Osteocyte (in vitro differentiated cells): ENCODE results near the gene EGFR. TPM values are rescaled to one million over a fixed set of nuclear protein-coding genes. Genes with fewer than 3 reads are reported as not detected.

Experiments used
- DNase-seq: peaks from one replicate; pipeline ENCODE4 v3.0.0; 2021; ENCODE audit warnings: mixed read lengths; ENCODE audit not compliant: unreplicated experiment; ENCODE audit errors: extremely low spot score
- H3K27ac Mint-ChIP-seq: one replicate; pipeline ENCODE4 v1.8.0; 2021; ENCODE audit warnings: mild to moderate bottlenecking, mixed read lengths; ENCODE audit not compliant: unreplicated experiment
- H3K27me3 Mint-ChIP-seq: one replicate; pipeline ENCODE4 v1.8.0; 2021; ENCODE audit warnings: mixed read lengths; ENCODE audit not compliant: unreplicated experiment
- H3K36me3 Mint-ChIP-seq: one replicate; pipeline ENCODE4 v1.8.0; 2021; ENCODE audit warnings: mixed read lengths; ENCODE audit not compliant: unreplicated experiment
- H3K4me1 Mint-ChIP-seq: one replicate; pipeline ENCODE4 v1.8.0; 2021; ENCODE audit warnings: mixed read lengths; ENCODE audit not compliant: unreplicated experiment
- H3K4me3 Mint-ChIP-seq: one replicate; pipeline ENCODE4 v1.8.0; 2021; ENCODE audit warnings: mild to moderate bottlenecking, moderate library complexity, mixed read lengths; ENCODE audit not compliant: unreplicated experiment
- H3K9me3 Mint-ChIP-seq: one replicate; pipeline ENCODE4 v1.8.0; 2021; ENCODE audit warnings: mixed read lengths; ENCODE audit not compliant: unreplicated experiment
- CTCF ChIP-seq: fragments of 200-600 bp; sonication (generic); IDR thresholded peaks from 2 replicates; pipeline ENCODE4 v1.5.0; 2021; ENCODE audit warnings: antibody characterized with exemption, mild to moderate bottlenecking, moderate library complexity
- total RNA-seq: library from RNA; stranded (reverse); gene quantifications from 2 replicates; pipeline ENCODE4 v1.2.1, GENCODE V29; 2021

Gene EGFR
- total RNA-seq, 1 donor from 2014 or later, result 56.5 TPM

- TF ChIP-seq CTCF, result no peak
- Mint-ChIP-seq H3K9me3 (no peaks in the 10 kb centered on the region), H3K4me1 (peaks cover 72% of the 10 kb centered on the region)
Observed at GRCh38 chr7:55053651-55054571, 35.1 kb downstream of the EGFR start.

DNA sequence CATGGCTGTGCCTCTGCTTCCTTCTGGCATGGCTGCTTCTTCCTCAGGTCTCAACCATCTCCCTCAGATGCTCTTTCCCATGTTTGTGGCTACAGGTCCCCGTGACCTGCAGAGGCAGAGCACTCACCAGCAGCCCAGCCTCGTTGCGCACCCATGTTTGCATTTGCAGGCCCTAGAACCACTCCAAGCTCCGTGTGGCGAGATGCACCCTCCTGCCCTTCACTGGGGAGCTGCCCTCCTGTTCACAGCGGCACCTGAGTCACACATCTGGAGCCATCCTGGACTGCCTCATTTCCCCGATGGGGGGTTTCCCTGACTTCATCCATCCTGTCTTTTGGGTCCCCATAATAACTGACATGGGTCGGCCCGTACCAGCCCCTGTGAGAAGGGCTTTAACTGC lies 35.9 kb downstream of the EGFR start:
- no peaks in the 10 kb centered on the region for H3K27me3 Mint-ChIP-seq
- peaks cover 78% of the 10 kb centered on the region for H3K4me1 Mint-ChIP-seq
- no peaks in the 10 kb centered on the region for H3K9me3 Mint-ChIP-seq
- DNase-seq, result no peak
- peaks cover 8% of the 10 kb centered on the region for H3K36me3 Mint-ChIP-seq
- H3K27ac Mint-ChIP-seq, result no peak overlapping the region
- no peak overlapping the region for H3K4me3 Mint-ChIP-seq
- no peak for TF ChIP-seq CTCF

More at GRCh38 chr7:55053651-55054571, 35.1 kb downstream of the EGFR start:
- H3K36me3 Mint-ChIP-seq, result peaks cover 8% of the 10 kb centered on the region
- no peak for DNase-seq
- H3K27me3 Mint-ChIP-seq, result no peaks in the 10 kb centered on the region
- peak overlapping the region; percentile 70 for H3K27ac Mint-ChIP-seq
- no peak overlapping the region for H3K4me3 Mint-ChIP-seq

GRCh38 chr7:55055479-55055878 lies 36.7 kb downstream of the EGFR start:
- Mint-ChIP-seq H3K9me3 (no peaks in the 10 kb centered on the region), H3K27ac (no peak overlapping the region), H3K27me3 (no peaks in the 10 kb centered on the region), H3K4me3 (no peak overlapping the region), H3K4me1 (peaks cover 84% of the 10 kb centered on the region), H3K36me3 (peaks cover 8% of the 10 kb centered on the region)
- no peak for DNase-seq
- TF ChIP-seq CTCF, result no peak

GRCh38 chr7:55056068-55056467 lies 37.3 kb downstream of the EGFR start:
- TF ChIP-seq CTCF, result no peak
- peaks cover 6% of the 10 kb centered on the region for H3K36me3 Mint-ChIP-seq
- no peak for DNase-seq
- H3K4me1 Mint-ChIP-seq, result peaks cover 89% of the 10 kb centered on the region
- no peaks in the 10 kb centered on the region for H3K27me3 Mint-ChIP-seq
- H3K27ac Mint-ChIP-seq, result peak overlapping the region; percentile 72
- no peak overlapping the region for H3K4me3 Mint-ChIP-seq
- H3K9me3 Mint-ChIP-seq, result no peaks in the 10 kb centered on the region
